ENCODE measurements around the gene SNU13.
"Not testable (repeated sequence)": the region's sequence is repeated elsewhere in the genome, so short reads cannot be mapped to it uniquely, and the experiment has no call there.

Gene SNU13

DNA sequence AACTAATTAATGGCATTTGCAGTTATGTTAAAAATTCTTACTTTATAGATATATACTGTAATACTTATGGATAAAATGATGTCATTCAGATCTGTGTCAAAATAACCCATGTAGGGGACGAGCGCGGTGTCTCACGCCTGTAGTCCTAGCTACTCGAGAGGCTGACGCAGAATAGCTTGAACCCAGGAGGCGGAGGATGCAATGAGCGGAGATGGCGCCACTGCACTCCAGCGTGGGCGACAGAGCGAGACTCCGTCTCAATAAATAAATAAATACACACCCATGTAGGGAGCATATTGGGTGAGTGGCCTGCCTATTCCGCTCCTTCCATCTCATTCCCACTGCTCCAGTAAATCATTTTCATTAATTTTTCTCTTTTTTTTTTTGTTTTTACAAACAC lies 7.1 kb downstream of the SNU13 start:
- DNase-seq (ENCODE audit: low read depth, low spot score), result no peak

DNA sequence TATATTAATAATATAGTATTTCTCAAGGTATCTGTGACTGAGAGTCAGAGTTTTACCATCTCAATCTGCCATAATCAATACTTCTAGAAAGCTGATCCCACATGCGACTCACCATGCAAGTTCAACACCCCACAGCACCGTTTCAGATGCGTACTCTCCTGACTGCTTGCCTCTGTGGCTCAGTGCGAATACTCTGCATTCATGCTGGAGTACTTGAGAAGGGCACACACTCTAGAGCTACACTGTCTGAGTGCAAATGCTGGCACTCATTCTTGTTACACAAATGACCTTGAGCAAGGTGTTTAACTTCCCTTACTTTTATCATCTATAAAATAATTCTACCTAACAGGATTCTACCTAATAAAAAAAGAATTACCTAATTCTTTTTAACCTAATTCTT lies 12.5 kb downstream of the SNU13 start:
- no peak for DNase-seq (ENCODE audit: low read depth, low spot score)

DNA sequence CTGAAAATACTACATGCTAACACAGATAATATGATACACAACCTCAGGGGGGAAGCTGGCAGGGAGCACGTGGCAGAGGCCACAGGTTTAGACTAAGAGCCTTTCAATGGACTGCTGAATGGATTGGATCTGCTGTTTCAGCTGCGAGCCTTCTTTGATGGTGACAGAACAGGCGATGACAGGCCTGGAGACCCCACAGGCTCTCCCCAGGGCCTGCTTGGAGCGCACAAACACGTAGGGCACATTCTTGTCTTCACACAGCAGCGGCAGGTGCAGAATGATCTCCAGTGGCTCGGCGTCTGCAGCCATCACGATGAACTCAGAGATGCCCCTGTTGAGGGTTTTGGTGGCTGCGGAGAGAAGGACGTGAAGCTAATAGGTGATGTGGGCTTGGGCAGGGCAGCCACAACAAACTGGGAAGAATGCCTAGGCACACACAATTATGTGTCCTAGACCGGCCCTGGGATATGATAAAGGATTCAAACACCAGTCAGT lies 13.8 kb downstream of the SNU13 start:
- no peak for DNase-seq (ENCODE audit: low read depth, low spot score)

DNA sequence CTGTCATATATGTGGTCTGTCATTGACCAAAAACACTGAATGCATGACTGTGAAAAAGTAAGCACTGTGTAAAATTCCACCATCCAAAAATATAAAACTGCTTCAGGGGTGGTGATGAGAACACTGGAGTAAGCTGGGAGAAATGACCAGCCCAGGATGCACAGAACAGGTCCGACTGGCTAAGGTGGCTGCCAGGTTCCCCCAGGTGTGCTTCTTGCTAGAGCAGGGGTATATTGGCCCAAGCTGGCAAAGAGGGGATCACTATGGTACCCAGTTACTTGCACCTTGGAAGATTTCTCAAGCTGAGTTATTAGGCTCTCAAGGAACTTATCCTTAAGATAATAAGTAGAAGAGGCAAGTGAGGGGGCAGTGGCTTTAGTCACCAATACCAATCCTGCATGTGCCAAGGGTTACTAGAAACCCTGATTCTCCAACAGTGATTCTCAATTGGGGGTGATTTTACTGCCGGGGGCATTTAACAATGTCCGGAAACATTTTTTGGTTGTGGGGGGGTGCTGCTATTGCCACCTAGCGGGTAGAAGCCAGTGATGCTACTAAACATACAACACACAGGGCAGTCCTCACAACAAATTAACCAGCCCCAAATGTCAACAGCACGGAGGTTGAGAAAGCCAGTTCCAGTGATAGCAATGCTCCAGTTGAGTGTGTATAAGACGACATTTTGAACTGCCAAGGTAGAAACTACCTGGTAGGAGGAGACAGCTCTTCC lies 15.7 kb downstream of the SNU13 start:
- DNase-seq (ENCODE audit: low read depth, low spot score), result no peak

DNA sequence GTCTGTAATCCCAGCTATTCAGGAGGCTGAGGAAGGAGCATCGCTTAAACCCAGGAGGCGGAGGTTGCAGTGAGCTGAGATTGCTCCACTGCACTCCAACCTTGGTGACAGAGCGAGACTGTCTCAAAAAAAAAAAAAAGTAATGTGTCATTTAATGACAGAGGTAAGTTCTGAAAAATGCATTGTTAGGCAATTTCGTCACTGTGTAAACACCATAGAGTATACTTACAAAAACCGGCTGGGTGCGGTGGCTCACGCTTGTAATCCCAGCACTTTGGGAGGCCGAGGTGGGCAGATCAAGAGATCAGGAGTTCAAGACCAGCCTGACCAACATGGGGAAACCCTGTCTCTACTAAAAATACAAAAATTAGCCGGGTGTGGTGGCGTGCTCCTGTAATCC lies 16.6 kb downstream of the SNU13 start:
- not testable (repeated sequence) for DNase-seq (ENCODE audit: low read depth, low spot score)

DNA sequence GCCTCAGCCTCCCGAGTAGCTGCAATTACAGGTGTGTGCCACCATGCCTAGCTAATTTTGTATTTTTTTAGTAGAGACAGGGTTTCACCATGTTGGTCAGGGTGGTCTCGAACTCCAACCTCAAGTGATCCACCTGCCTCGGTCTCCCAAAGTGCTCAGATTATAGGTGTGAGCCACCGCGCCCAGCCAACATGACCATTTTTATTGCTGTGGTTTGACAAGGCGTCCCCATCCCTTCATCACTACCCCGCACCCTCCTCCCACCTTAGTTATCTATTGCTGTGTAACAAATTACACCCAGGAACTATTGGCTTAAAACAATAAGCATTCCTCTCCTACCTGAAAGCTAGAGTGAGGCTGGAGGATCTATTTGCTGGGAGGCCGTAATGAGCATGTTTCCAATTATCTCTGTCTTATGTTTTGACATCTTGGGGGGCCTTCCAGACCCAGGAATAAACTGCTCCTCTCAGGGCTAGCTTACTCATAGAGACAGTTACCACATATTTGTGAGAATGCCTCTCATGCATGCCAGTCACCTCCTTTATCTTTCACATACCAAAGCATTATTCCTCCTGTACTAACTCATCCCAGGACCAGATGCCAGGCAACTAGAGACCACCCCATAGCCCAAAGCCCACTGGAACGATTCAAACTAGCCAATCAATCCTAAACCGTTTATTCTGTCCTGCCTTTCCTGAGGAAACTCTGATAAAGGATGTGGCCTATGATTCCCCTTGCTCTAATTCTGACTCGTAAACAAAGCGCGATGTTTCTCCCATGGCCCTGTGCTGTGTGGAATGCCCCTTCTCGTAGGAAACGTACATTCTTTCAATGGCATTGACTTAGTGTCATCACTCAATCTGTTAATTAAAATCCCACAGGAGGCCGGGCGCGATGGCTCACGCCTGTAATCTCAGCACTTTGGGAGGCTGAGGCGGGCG lies 19.4 kb downstream of the SNU13 start:
- DNase-seq (ENCODE audit: low read depth, low spot score), result peak; percentile 18

DNA sequence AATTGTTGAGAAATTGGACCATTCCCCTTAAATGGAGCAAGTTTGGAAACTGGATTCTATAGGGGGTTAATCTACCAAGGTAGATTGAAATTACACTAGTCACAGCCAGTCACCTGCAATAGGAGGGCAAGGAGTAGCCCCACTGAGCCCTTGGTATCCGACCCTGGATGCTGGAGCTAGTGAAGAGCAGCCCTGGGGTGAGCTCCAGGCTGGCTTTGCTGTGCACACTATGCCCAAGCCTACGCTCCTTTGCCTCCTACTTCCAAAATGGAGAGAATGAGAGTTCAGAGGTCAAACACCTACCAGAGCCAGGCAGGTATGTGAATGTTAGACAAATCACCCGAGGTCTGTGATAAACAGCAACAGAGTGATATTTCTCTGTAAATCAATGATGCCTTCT lies 23.7 kb downstream of the SNU13 start:
- DNase-seq (ENCODE audit: low read depth, low spot score), result no peak

GRCh38 chr22:41664490-41664889 lies 24.2 kb downstream of the SNU13 start:
- DNase-seq (ENCODE audit: low read depth, low spot score), result peak; percentile 40

GRCh38 chr22:41663594-41663993 lies 25.1 kb downstream of the SNU13 start:
- DNase-seq (ENCODE audit: low read depth, low spot score), result not testable (repeated sequence)

GRCh38 chr22:41661713-41662112 lies 27.0 kb downstream of the SNU13 start:
- no peak for DNase-seq (ENCODE audit: low read depth, low spot score)

DNA sequence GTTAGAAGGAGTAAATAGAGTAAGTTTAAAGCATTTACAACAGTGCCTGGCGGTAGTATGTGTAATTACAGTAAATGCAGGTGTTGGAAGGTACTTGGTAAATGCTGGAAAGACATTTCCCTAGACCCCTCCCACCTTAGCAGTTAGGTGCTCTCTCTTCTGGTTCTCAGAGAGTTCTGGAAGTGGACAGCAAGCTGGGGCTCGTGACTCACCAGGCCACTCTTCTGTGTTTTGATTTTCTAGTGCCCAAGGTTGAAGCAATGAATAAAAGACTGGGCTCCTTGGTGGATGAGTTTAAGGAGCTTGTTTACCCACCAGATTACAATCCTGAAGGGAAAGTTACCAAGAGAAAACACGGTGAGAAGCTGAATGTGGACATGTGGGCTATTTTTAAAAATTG lies 27.6 kb downstream of the SNU13 start:
- DNase-seq (ENCODE audit: low read depth, low spot score), result no peak

- DNase-seq (ENCODE audit: low read depth, low spot score), result no peak
These were observed 28.3 kb downstream of the SNU13 start for GRCh38 chr22:41660416-41660815.

GRCh38 chr22:41659941-41660340 lies 28.7 kb downstream of the SNU13 start:
- DNase-seq (ENCODE audit: low read depth, low spot score), result no peak

DNA sequence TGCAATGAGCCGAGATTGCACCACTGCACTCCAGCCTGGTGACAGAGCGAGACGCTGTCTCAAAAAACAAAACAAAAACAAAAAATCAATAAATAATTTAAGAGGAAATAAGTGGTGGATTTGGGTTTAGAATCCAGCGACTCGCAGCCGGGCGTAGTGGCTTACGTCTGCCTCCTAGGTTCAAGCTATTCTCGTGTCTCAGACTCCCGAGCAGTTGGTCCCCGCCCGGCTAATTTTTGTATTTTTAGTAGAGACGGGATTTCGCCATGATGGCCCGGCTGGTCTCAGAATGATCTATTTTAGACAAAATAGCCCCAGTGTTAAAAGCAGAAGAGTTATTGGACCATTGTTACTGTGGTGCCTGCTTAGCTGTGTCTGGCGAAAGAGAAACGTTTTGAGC lies 29.8 kb downstream of the SNU13 start:
- no peak for DNase-seq (ENCODE audit: low read depth, low spot score)

- no peak for DNase-seq (ENCODE audit: low read depth, low spot score)
These were observed 31.0 kb downstream of the SNU13 start for GRCh38 chr22:41657709-41658108.

GRCh38 chr22:41656556-41656955 lies 32.1 kb downstream of the SNU13 start:
- DNase-seq (ENCODE audit: low read depth, low spot score), result no peak

DNA sequence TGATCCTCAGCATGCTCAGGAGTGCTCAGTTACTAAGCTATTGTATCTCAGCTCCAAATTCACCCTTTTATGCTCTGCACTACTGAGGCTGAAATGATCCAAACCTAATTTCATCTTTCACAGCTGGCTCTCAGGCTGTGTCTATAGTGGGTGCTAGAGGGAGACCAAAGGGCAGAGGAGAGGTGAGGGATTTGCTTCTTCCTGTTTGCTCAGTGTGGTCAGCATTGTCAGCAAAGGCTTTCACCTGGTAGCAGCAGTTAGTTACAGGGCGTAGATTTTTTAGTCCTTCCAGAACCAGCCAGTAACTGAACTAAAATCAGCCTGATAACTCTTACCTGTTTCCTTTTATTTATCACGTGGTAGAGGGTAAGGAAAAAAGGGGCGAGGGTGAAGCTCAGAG lies 34.3 kb downstream of the SNU13 start:
- no peak for DNase-seq (ENCODE audit: low read depth, low spot score)

DNA sequence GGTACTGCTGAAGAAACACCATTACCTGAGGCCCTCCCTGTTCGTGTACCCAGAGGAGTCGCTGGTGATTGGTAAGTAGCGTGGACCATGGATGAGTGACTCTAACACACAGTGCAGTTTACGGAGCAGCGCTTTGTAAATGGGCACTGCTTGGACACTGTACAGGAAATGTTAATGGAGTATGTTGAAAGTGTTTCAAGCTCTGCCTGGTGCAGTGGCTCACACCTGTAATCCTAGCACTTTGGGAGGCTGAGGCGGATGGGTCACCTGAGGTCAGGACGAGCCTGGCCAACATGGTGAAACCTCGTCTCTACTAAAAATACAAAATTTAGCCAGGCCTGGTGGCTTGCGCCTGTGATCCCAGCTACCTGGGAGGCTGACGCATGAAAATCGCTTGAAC lies 37.8 kb downstream of the SNU13 start:
- no peak for DNase-seq (ENCODE audit: low read depth, low spot score)

DNA sequence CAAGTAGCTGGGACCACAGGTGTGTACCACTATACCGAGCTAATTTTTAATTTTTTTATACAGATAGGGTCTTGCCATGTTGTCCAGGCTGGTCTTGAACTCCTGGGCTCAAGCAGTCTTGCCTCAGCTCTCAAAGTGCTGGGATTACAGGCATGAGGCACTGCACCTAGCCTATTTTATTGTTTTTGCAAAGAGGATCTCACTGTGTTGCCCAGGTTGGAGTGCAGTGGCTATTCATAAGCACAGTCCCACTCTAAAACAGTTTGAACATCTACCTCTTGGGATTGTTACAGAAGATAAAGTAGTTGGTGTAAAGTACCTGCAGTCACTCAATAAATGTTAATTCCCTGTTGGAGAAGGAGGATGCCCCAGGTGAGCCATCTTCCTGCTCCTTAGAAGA lies 38.4 kb downstream of the SNU13 start:
- no peak for DNase-seq (ENCODE audit: low read depth, low spot score)

GRCh38 chr22:41648432-41648831 lies 40.2 kb downstream of the SNU13 start:
- DNase-seq (ENCODE audit: low read depth, low spot score), result no peak

DNA sequence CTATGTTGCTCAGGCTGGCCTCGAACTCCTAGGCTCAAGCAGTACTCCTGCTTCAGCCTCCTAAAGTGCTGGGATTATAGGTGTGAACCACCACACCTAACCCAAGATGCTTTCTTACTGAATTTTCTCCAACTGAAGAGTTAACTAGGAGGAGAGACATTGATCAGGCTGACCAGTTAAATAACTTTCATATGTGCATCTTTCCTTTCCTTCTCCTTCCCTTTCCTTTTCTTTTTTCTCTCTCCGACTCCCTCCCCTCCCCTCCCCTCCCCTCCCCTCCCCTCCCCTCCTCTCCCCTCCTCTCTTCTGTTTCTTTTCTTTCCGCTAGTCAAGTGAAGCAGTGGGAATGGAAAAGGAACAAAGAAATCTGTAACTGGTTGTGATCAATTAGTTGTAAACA lies 40.9 kb downstream of the SNU13 start:
- DNase-seq (ENCODE audit: low read depth, low spot score), result no peak

DNA sequence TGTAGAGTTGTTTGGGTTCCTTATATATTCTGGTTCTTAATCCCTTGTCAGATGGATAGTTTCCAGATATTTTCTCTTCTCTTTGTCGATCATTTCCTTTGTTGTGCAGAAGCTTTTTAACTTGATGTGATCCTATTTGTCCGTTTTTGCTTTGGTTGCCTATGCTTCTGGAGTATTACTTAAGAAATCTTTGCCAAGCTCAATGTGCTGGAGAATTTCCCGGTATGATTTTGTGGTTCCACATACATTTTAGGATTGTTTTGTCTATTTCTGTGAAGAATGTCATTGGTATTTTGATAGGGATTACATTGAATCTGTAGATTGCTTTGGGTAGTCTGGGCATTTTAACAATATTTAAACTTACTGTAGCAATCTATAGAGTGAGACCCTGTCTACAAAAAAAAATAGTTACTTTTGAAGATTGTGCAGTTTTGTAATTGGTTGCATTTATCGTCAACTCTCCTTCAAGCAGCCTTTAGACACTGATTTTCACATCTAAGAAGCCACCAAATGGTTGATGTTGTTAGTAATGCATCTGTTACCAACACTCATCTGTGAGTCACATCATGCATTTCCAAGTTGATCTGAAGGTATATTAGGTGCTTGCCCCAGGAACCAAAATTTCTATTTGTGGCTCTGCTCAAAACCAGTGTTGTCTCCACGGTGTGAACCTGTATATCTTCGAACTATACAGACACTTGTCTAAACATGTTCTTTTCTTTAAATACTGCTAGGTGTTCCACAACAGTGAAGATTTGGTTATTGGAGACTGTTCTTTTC lies 46.1 kb downstream of the SNU13 start:
- no peak for DNase-seq (ENCODE audit: low read depth, low spot score)

Measured in ELF-1 (cell line).